Erythroblast (primary cell): Measurements from ENCODE around the gene ARX.

Experiments used
- DNase-seq, 2 experiments: peaks; one replicate each; lab custom pipeline; 2025; lab: John Stamatoyannopoulos, UW
- GATA1 ChIP-seq: IDR thresholded peaks from 2 replicates; pipeline ENCODE4 v1.6.1; 2011; ENCODE audit warnings: low read depth, mild to moderate bottlenecking, control low read depth, low read length, moderate library complexity
- POLR2A ChIP-seq: IDR thresholded peaks from 2 replicates; pipeline ENCODE4 v1.6.1; 2011; ENCODE audit warnings: mild to moderate bottlenecking, low read length

ARX gene

GRCh38 chrX:25015486-25016360, at the start of gene ARX:
Gene ARX (minus strand): TSS chrX:25015965. CDS start chrX:25015737, 228 bp downstream.
- TF ChIP-seq GATA1 (no peak), POLR2A (no peak)
- DNase-seq, result peak; percentile 63 to 65

- TF ChIP-seq POLR2A, result no peak
- TF ChIP-seq GATA1, result no peak
- DNase-seq, result no peak
These were observed 43.5 kb upstream of the ARX start for GRCh38 chrX:25059273-25059672.

GRCh38 chrX:25052798-25053534, 37.2 kb upstream of the ARX start:
- peak; percentile 0 to 15 for DNase-seq
- TF ChIP-seq GATA1 (no peak), POLR2A (no peak)

GRCh38 chrX:25049971-25050370, 34.2 kb upstream of the ARX start:
- TF ChIP-seq POLR2A (no peak), GATA1 (no peak)
- no peak for DNase-seq

GRCh38 chrX:25049357-25049756, 33.6 kb upstream of the ARX start:
- DNase-seq, result no peak
- TF ChIP-seq GATA1, result no peak
- no peak for TF ChIP-seq POLR2A

- DNase-seq, result no peak
- no peak for TF ChIP-seq GATA1
- TF ChIP-seq POLR2A, result no peak
These were observed 32.4 kb upstream of the ARX start for GRCh38 chrX:25048178-25048577.

- TF ChIP-seq GATA1 (no peak), POLR2A (no peak)
- DNase-seq, result no peak
These were observed 27.4 kb upstream of the ARX start for GRCh38 chrX:25043192-25043591.

- no peak for DNase-seq
- TF ChIP-seq POLR2A (no peak), GATA1 (no peak)
These were observed 23.3 kb upstream of the ARX start for GRCh38 chrX:25039036-25039435.

- TF ChIP-seq GATA1, result no peak
- TF ChIP-seq POLR2A, result no peak
- peak; percentile 2 for DNase-seq
These were observed 19.1 kb upstream of the ARX start for GRCh38 chrX:25034889-25035288.

GRCh38 chrX:25029288-25029825, 13.6 kb upstream of the ARX start:
- no peak for DNase-seq
- no peak for TF ChIP-seq POLR2A
- no peak for TF ChIP-seq GATA1

GRCh38 chrX:25028726-25029125, 13.0 kb upstream of the ARX start:
- TF ChIP-seq POLR2A, result no peak
- TF ChIP-seq GATA1, result no peak
- DNase-seq, result no peak

GRCh38 chrX:25026576-25026975, 10.8 kb upstream of the ARX start:
- no peak for DNase-seq
- no peak for TF ChIP-seq POLR2A
- no peak for TF ChIP-seq GATA1

- no peak for TF ChIP-seq GATA1
- TF ChIP-seq POLR2A, result no peak
These were observed 9.8 kb upstream of the ARX start for GRCh38 chrX:25025615-25026014.

GRCh38 chrX:25023908-25024307, 8.1 kb upstream of the ARX start:
- TF ChIP-seq GATA1, result no peak
- TF ChIP-seq POLR2A, result no peak
- DNase-seq, result no peak

More at GRCh38 chrX:25025615-25026014, 9.8 kb upstream of the ARX start:
- DNase-seq, result no peak
